Lung (tissue), 12 donors: Measurements from ENCODE around the gene CAP2. TPM values are rescaled to one million over a fixed set of nuclear protein-coding genes. Genes with fewer than 3 reads are reported as not detected.

ENCODE experiments used
- ATAC-seq: fragments of 200-7000 bp; cut with Tn5 transposase; one replicate; pipeline ENCODE4 v1.9.1; 2020; ENCODE audit warnings: moderate number of reproducible peaks; ENCODE audit not compliant: insufficient read depth, low FRiP score
- DNase-seq, 3 donors: peaks; one replicate each; pipeline ENCODE4 v3.0.0-alpha.2; 2013 to 2017
- H3K27ac ChIP-seq, 2 donors: one replicate each; pipeline ENCODE4 v1.5.1; 2013; ENCODE audit warnings: mild to moderate bottlenecking in 2 of 2, moderate library complexity in 2 of 2, control low read depth in 1 of 2, inconsistent platforms in 1 of 2, low read depth in 1 of 2, low read length in 1 of 2
- H3K27me3 ChIP-seq, 3 donors: one replicate each; pipeline ENCODE4 v1.5.1; 2013; ENCODE audit warnings: low read length in 2 of 3; ENCODE audit not compliant: control insufficient read depth in 3 of 3, insufficient read depth in 3 of 3
- H3K36me3 ChIP-seq, 4 donors: one replicate each; pipeline ENCODE4 v1.5.1; 2013; ENCODE audit warnings: low read length in 4 of 4, mild to moderate bottlenecking in 1 of 4, moderate library complexity in 1 of 4; ENCODE audit not compliant: control insufficient read depth in 4 of 4, insufficient read depth in 4 of 4
- H3K4me1 ChIP-seq, 5 donors: one replicate each; pipeline ENCODE4 v1.5.1; 2013; ENCODE audit warnings: low read length in 5 of 5, mild to moderate bottlenecking in 2 of 5, moderate library complexity in 1 of 5; ENCODE audit not compliant: control insufficient read depth in 5 of 5, insufficient read depth in 5 of 5
- H3K4me3 ChIP-seq: one replicate; pipeline ENCODE4 v1.5.1; 2013; ENCODE audit warnings: mild to moderate bottlenecking, control low read depth, moderate library complexity
- H3K9ac ChIP-seq, 2 donors: one replicate each; pipeline ENCODE4 v1.5.1; 2013; ENCODE audit warnings: low read length in 2 of 2, control low read depth in 1 of 2; ENCODE audit not compliant: insufficient read depth in 1 of 2
- H3K9me3 ChIP-seq, 4 donors: one replicate each; pipeline ENCODE4 v1.5.1; 2013; ENCODE audit warnings: low read length in 3 of 4, mild to moderate bottlenecking in 1 of 4, moderate library complexity in 1 of 4; ENCODE audit not compliant: control insufficient read depth in 4 of 4, insufficient read depth in 3 of 4
- CTCF ChIP-seq: IDR thresholded peaks from 2 replicates; pipeline ENCODE4 v1.5.1; 2012; ENCODE audit warnings: mild to moderate bottlenecking; ENCODE audit errors: control extremely low read depth, extremely low read depth
- WGBS, 2 donors: extraction: QIAGEN DNeasy Blood & Tissue Kit; methylation state at CpG; one replicate each; pipeline ENCODE4 v1.1.7; 2013; 5-methylcytosine and 5-hydroxymethylcytosine counted together
- polyA plus RNA-seq, 2 donors: library from polyadenylated mRNA; stranded (reverse); fragments of 200-250 nt; gene quantifications; one replicate each; pipeline ENCODE4 v1.2.1, GENCODE V29; 2013
- total RNA-seq, 2 donors: library from RNA; depleted of rRNA in 1 of 2; stranded (reverse); fragments of >200 nt in 1 of 2; gene quantifications; one replicate each; pipeline ENCODE4 v1.2.1, GENCODE V29; 2014 to 2021
- donor health status: control.
- donor health status: control.
- donor health status: Bipolar disorder and iron deficiency.
- donor health status: healthy.
- donor health status: DM: yes; HTN: yes; CAD: no.

CAP2 gene
- total and polyA plus RNA-seq, 4 donors: 2.0 to 5.7 (median 3.4) TPM

DNA sequence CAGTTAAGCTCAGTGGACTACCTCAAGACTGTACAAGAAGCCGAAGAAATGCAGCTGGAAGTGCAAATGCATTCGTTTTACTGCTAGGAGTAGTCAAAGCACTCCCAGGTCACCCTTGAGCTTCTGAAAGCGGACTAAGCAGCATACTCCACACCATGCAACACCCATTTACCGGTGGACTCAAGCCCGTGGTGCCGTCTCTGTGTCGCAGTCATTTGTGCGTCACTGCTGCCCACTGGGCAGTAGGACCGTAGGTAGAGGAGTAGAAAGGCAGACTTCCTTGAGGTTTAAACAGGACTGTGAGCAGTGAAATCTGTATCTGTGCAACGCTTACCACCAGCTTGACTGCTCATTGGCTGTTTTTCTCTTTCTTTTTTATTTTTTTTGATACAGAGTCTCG is 117.7 kb downstream of the CAP2 start:
- H3K4me3 ChIP-seq: no peak overlapping the region
- ATAC-seq (no peak), DNase-seq (no peak)
- 96 to 97% methylated on average over 11 of the region's 11 CpGs for WGBS, 2 donors
- H3K4me1 ChIP-seq: no peaks in the 10 kb centered on the region
- TF ChIP-seq CTCF: no peak
- no peak overlapping the region for H3K9ac ChIP-seq
- H3K36me3 ChIP-seq: peaks cover 0 to 4% (median 0%) of the 10 kb centered on the region in 4 donors
- peaks cover 0 to 1% (median 0%) of the 10 kb centered on the region in 4 donors for H3K9me3 ChIP-seq
- H3K27me3 ChIP-seq: no peaks in the 10 kb centered on the region
- H3K27ac ChIP-seq: no peak overlapping the region

DNA sequence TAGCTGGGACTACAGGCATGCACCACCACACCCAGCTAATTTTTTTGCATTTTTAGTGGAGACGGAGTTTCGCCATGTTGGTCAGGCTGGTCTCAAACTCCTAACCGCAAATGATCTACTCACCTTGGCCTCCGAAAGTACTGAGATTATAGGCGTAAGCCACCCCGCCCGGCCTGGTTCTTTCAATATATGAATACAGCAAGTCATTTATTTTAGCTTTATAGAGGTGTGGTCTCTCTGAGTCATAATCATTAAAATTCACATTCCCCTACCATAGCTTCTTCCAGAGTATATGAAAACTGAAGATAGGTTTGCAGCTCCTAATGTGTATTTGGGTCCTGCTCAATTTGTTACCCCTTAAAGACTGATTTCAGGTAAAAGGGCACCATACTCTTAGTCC is 118.2 kb downstream of the CAP2 start:
- ATAC-seq (no peak), DNase-seq (no peak)
- TF ChIP-seq CTCF: no peak
- Histone ChIP-seq H3K4me1 (no peaks in the 10 kb centered on the region), H3K27ac (no peak overlapping the region), H3K9ac (no peak overlapping the region), H3K36me3 (peaks cover 0 to 3% (median 0%) of the 10 kb centered on the region in 4 donors), H3K4me3 (no peak overlapping the region), H3K27me3 (no peaks in the 10 kb centered on the region), H3K9me3 (peaks cover 0 to 1% (median 0%) of the 10 kb centered on the region in 4 donors)
- 95 to 96% methylated on average over 7 of the region's 7 CpGs for WGBS, 2 donors

DNA sequence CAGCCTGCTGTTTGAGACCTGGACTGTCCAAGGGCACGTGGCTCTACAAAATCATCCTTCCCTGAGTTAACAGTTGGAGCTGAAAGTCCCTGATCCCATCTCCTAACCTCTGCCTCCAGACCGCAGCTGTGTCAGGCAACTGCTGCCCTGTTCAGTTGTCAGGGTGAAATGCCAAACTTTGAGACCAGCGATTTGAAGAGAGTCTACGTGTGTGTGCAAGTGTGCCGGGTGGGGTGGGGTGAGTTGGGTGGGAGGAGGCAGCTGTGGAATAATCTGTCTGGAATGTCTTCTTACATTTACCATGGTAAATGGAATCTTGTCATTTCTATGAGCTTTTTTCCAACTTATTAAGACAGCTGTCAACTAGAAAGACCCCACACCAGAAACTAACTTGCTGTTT is 125.7 kb downstream of the CAP2 start:
- Histone ChIP-seq H3K9ac (no peak overlapping the region), H3K9me3 (no peaks in the 10 kb centered on the region), H3K4me3 (no peak overlapping the region), H3K27ac (no peak overlapping the region), H3K36me3 (peaks cover 0 to 3% (median 0%) of the 10 kb centered on the region in 4 donors), H3K4me1 (peaks cover 0 to 6% (median 0%) of the 10 kb centered on the region in 5 donors), H3K27me3 (no peaks in the 10 kb centered on the region)
- TF ChIP-seq CTCF: no peak
- ATAC-seq (no peak), DNase-seq (peak in 2 of 3 donors; percentile 18 to 20)
- WGBS, 2 donors: 79 to 88% methylated on average over 5 of the region's 5 CpGs

DNA sequence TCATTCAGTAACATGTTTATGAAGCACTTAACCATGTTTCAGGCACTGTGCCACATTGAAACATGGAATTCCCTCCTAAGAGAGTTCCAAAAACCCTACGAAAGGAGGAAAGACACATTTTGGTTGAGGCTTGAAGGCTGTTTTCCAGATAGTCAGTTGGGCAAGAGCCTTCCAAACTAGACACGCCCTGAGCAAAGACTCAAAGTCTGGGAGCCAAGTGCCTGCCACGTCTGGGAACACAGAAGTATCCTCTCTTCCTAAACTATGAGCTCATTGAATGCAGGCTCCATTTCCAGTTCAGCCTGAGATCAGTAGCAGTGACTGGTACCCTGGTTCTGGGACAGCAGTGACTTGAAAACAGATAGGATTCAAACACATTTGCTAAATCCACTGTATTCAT is 132.2 kb downstream of the CAP2 start:
- Histone ChIP-seq H3K9me3 (peaks cover 0 to 3% (median 0%) of the 10 kb centered on the region in 4 donors), H3K4me3 (no peak overlapping the region), H3K27me3 (no peaks in the 10 kb centered on the region), H3K4me1 (no peaks in the 10 kb centered on the region), H3K27ac (no peak overlapping the region), H3K36me3 (no peaks in the 10 kb centered on the region), H3K9ac (no peak overlapping the region)
- 63 to 78% methylated on average over 3 of the region's 3 CpGs for WGBS, 2 donors
- no peak for DNase-seq
- no peak for TF ChIP-seq CTCF
- ATAC-seq: no peak
